HUES6 (cell line): Measurements from ENCODE around the gene PPP1CA.

ENCODE experiments used
- H3K27ac ChIP-seq: 2 replicates; pipeline ENCODE4 v1.7.0; 2013; ENCODE audit warnings: low read depth, mild to moderate bottlenecking, low read length, inconsistent platforms
- H3K27me3 ChIP-seq: 2 replicates; pipeline ENCODE4 v1.6.1; 2013; ENCODE audit warnings: low read length; ENCODE audit not compliant: control insufficient read depth, insufficient read depth
- H3K36me3 ChIP-seq: 2 replicates; pipeline ENCODE4 v1.6.1; 2013; ENCODE audit warnings: low read length; ENCODE audit not compliant: control insufficient read depth, insufficient read depth
- H3K4me1 ChIP-seq: 2 replicates; pipeline ENCODE4 v1.6.1; 2013; ENCODE audit warnings: low read length; ENCODE audit not compliant: control insufficient read depth, insufficient read depth
- H3K4me3 ChIP-seq: 2 replicates; pipeline ENCODE4 v1.5.1; 2013; ENCODE audit warnings: low read depth, low read length
- H3K9ac ChIP-seq: one replicate; pipeline ENCODE4 v1.6.1; 2013; ENCODE audit warnings: mild to moderate bottlenecking, low read length
- H3K9me3 ChIP-seq: 2 replicates; pipeline ENCODE4 v1.6.1; 2013; ENCODE audit warnings: low read depth, low read length; ENCODE audit not compliant: control insufficient read depth, insufficient read depth

PPP1CA gene

DNA sequence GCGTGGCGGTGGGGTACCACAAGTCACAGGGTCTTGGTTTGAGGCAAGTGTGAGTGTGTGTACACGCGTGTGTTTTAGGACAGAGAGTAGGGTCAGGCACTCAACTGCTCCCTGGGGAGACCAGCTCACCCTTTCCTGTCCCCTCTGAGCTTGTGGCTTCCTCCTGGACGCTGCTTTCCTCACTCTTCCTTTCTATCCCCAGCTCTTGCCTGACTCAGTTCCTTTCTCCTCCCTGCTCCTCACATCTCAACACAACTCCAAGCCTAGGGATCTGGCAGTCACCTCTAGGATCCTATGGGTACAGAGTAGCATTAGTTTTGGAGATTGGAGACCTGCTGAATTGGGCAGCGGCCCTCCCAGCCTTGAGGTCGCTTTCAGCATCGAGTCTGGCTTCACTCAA lies 32.4 kb downstream of the PPP1CA start:
- H3K9ac ChIP-seq, result no peak overlapping the region
- peaks cover 41% of the 10 kb centered on the region for H3K4me1 ChIP-seq
- no peak overlapping the region for H3K4me3 ChIP-seq
- no peaks in the 10 kb centered on the region for H3K9me3 ChIP-seq
- H3K27ac ChIP-seq, result no peak overlapping the region
- peaks cover 13% of the 10 kb centered on the region; the same call in 1 of the 2 replicates for H3K27me3 ChIP-seq
- no peaks in the 10 kb centered on the region for H3K36me3 ChIP-seq

DNA sequence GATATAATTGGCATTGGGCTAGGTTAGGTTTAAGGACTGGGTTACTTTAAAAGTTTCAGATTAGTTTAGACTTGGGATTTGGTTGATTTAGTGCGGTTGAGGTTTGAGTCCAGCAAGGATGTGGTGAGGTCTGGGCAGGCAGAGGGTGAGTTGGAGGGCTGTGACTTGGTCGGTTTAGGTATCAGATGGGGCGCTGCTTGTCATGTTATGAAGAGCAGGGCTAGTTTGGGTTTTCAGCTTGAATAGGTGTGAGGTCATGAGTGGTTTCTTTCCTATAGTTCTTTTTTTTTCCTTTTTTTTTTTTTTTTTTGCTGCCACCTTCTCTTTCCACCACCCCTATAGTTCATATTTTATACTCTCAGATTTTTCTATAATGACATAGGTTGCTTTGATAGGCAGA lies 33.0 kb downstream of the PPP1CA start:
- Histone ChIP-seq H3K4me1 (peaks cover 38% of the 10 kb centered on the region), H3K4me3 (no peak overlapping the region), H3K9me3 (no peaks in the 10 kb centered on the region), H3K36me3 (no peaks in the 10 kb centered on the region), H3K27me3 (peaks cover 13% of the 10 kb centered on the region; the same call in 1 of the 2 replicates), H3K9ac (no peak overlapping the region), H3K27ac (no peak overlapping the region)

DNA sequence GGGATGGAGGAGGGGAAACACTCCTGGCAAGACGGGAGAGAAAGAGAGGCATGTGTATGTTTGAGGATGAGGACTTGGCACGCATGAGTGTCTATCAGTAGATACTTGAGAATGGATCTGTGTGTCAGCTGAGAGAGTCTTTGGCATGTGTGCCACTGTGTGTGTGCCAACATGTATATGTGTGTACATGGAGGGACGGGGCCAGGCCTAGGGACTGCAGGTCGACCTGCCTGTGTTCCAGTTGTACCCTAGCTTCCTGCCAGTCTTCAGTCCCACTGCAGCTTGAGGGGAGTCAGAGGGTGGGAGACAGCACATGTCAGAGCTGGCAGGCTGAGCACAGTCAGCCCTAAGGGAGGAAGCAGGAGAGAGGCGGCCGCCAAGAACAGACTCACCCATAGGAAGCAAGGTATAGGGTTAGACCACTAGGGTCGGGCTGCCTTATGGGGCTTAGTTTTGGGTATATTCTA lies 33.9 kb downstream of the PPP1CA start:
- peaks cover 13% of the 10 kb centered on the region; the same call in 1 of the 2 replicates for H3K27me3 ChIP-seq
- no peak overlapping the region for H3K9ac ChIP-seq
- no peaks in the 10 kb centered on the region for H3K36me3 ChIP-seq
- no peak overlapping the region for H3K27ac ChIP-seq
- peaks cover 38% of the 10 kb centered on the region for H3K4me1 ChIP-seq
- no peak overlapping the region for H3K4me3 ChIP-seq
- no peaks in the 10 kb centered on the region for H3K9me3 ChIP-seq

DNA sequence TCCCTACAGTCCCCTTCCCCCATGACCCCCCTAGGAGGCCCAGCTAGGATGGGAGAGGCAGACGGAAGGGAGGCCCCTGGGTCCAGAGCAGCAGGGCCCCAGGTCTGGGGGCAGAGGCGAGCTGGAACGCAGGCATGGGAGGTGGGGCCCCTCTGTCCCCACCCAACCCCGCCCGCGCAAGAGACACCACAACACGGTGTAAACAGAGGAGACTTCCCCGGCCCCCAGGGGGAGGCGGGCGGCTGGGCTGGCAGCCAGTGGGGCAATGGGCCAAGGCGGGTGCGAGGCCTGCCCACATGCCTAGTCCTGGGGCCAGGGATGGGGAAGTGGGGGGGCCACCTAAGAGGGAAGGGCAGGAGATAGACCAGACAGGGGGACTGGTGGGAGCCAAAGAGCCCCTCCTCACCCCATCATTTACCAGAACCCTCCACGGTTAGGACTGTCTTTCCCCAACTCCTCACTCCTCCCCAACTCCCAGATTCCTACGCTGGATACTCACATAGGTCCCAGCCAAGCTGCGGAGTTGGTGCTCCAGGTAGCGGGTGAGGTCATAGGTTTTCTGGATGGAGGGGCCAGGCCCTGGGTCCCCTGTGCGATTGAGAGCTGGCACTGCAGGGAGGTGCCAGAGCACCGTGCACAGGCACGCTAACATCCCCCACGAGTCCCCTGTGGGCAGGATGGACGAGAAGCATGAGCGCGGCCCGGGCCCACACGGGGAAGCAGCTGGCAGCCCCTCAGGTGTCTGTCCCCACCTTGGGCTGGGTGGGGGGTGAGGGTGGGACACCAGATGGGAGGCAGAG lies 34.5 kb downstream of the PPP1CA start:
- Histone ChIP-seq H3K4me3 (no peak overlapping the region), H3K36me3 (no peaks in the 10 kb centered on the region), H3K9me3 (no peaks in the 10 kb centered on the region), H3K27ac (no peak overlapping the region), H3K4me1 (peaks cover 37% of the 10 kb centered on the region), H3K27me3 (peaks cover 13% of the 10 kb centered on the region; the same call in 1 of the 2 replicates), H3K9ac (no peak overlapping the region)

DNA sequence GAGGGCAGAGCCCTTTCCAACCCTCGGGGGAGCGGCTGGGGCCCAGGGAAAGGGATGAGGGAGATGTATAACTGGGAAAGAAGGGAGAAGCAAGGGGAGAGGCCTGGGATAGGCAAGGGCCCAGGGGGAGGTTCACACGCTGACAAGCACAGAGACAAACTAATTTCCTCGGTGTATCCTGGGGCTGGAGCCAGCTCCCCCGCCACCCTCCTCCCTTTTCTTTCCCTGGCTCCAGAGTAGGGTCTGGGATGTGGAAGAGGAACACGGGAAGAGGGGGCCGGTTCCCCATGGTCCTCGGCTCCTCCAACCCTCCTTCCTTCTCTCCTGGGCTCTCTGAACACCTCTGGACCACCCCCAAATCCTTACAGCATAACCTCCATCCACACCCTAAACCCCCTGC lies 35.1 kb downstream of the PPP1CA start:
- H3K27me3 ChIP-seq, result peaks cover 9% of the 10 kb centered on the region; the same call in 1 of the 2 replicates
- no peak overlapping the region for H3K4me3 ChIP-seq
- no peak overlapping the region for H3K9ac ChIP-seq
- no peak overlapping the region for H3K27ac ChIP-seq
- no peaks in the 10 kb centered on the region for H3K36me3 ChIP-seq
- H3K4me1 ChIP-seq, result peaks cover 31% of the 10 kb centered on the region
- H3K9me3 ChIP-seq, result no peaks in the 10 kb centered on the region

DNA sequence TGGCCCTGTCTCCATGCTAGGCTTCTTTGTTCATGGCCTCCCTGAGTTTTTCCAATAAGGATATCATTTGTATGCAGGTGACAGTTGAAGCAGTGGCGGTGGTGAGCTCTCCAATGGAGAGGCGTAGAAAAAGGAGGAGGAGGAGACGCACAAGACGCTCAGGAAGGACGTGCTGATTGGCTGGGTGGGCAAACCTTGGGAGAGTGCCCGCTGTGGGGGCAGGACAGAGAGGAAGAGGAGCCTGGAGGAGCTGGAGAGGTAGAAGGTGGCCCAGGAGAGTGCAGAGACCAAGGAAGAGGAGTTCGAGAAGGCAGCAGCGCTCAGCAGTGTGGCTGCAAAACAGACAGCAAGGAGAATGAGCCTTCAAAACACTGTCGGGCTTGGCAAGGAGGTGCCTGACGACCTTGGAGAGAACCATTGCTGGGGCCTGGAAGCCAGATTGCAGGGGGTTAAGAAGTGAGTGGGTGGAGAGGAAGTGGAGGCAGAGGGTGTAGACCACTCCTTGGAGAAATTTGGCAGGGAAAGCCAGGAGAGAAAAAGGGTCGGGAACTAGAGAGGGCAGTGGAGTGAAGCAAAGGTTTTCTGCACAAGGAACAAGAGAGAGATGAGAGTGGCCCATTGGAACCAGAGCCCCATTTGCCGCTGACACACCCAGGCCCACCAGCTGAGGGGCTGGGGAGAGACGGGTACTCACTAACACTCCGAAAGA lies 35.8 kb downstream of the PPP1CA start:
- H3K27ac ChIP-seq, result no peak overlapping the region
- H3K27me3 ChIP-seq, result peaks cover 9% of the 10 kb centered on the region; the same call in 1 of the 2 replicates
- H3K36me3 ChIP-seq, result no peaks in the 10 kb centered on the region
- H3K9ac ChIP-seq, result no peak overlapping the region
- H3K9me3 ChIP-seq, result no peaks in the 10 kb centered on the region
- H3K4me3 ChIP-seq, result no peak overlapping the region
- peaks cover 24% of the 10 kb centered on the region for H3K4me1 ChIP-seq

DNA sequence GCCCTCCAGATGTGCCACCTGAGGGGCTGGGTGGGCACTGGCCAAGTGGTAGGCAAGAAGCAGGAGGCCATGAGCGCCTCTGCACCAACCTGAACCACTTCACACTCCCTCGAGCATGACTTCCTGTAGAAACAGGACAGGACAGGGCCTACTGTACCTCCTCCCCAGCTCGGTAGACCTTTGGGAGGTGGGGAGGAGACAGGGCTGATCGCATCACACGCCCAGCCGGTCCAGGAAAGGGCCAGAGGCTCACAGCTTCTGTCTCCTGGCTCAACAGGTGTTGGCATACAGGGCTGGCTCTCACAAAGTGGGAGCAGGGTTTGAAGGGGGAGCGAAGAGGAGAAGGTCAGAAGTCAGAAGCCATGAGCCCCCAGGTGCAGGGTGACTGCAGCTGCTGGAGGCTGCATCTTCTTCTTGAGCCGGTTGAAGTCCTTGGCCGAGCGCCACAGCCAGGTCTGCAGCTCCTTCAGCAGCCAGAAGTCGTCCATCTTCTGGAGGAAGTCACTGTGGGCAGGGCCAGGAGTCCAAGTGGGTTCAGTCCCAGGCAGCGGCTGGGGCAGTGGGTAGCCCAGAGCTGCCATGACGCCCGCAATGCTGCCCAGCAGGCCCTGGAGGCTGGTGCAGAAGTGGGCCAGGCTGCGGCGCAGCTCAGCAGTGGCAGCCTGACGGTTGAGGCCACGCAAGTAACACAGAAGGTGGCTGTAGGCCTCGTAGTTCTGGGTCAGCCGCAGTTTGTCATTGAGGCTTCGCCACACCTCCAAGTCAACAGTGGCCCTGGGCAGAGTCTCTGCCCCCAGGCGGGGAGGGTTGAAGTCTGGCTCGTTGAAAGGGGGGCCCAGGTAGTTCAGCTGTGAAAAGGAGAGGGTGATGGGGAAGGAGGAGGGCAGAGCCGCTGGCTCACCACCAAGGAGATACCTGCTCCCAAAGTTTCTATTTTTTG lies 36.6 kb downstream of the PPP1CA start:
- H3K4me1 ChIP-seq, result peaks cover 17% of the 10 kb centered on the region; the same call in 1 of the 2 replicates
- no peak overlapping the region for H3K4me3 ChIP-seq
- H3K27me3 ChIP-seq, result peaks cover 9% of the 10 kb centered on the region; the same call in 1 of the 2 replicates
- H3K9me3 ChIP-seq, result no peaks in the 10 kb centered on the region
- H3K27ac ChIP-seq, result no peak overlapping the region
- H3K36me3 ChIP-seq, result no peaks in the 10 kb centered on the region
- H3K9ac ChIP-seq, result no peak overlapping the region

DNA sequence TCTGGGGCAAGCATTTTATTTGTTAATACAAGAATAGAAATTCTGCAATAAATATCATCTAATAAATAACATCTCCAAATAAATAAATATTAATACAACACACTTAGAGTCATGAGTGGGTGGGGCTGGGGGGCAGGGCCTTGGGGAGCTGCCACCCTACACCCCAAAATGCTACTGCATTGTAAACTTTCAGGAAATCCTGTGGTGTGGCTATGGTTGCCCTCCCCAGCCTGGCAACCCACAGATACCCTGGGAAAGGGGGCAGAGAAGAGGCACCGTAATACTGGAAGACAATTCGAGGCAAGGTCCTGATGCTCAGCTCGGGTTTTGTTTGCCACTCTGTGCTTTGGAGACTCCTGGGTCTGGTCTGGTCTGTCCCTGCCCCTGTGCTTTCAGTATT lies 37.5 kb downstream of the PPP1CA start:
- Histone ChIP-seq H3K36me3 (no peaks in the 10 kb centered on the region), H3K9me3 (no peaks in the 10 kb centered on the region), H3K4me1 (peaks cover 12% of the 10 kb centered on the region; the same call in 1 of the 2 replicates), H3K4me3 (no peak overlapping the region), H3K27me3 (0 out of 2 replicates have a peak, but pooled peaks cover under 1% of the 10 kb centered on the region), H3K27ac (no peak overlapping the region), H3K9ac (no peak overlapping the region)

DNA sequence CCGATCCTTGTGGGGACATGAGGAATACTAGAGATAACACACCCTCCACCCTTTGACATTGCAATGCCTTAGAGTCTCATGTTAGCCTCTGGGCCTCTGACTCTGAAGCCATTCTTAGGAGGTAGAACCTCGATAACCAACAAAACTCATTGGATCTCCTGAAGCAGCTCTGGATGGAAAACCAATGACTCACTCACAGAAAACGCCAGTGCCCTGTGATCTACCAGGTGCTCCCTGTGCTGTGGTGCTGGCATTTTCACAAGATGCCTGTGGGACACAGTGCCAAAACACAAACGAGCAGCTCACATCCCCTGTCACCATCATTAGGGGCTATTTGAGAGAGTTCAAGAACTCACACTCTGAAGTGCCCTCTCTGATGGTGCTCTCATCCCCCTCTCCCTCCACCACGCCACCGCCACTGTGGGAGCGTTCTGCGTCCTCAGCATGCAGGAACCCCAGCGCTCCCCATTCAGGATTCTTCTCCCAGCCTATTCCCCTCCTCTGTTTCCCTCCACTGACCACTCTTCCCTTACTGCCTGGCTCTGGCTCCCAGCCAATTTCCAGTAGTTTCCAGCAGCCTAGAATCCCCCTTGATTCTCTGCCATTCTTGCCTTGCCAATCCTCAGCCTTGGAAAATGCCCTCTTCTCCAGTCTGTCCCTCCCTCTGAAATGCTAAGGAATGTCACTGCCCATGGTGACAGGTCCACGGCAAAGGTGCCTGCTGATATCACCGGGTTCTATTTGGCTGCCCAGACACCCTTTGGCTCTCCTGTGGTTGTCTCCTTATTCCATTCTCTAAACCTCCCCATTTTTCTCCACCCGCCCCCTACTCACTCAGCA lies 43.6 kb downstream of the PPP1CA start:
- no peak overlapping the region for H3K9ac ChIP-seq
- H3K4me1 ChIP-seq, result peaks cover 21% of the 10 kb centered on the region
- no peak overlapping the region for H3K27ac ChIP-seq

More for the DNA sequence above, 43.6 kb downstream of the PPP1CA start:
- H3K36me3 ChIP-seq, result no peaks in the 10 kb centered on the region
- no peaks in the 10 kb centered on the region for H3K27me3 ChIP-seq
- H3K9me3 ChIP-seq, result no peaks in the 10 kb centered on the region
- H3K4me3 ChIP-seq, result no peak overlapping the region
